K562 treated with DMSO at 1 percent for 24 hours (cell line): ENCODE measurements around the gene FTSJ3. TPM values are rescaled to one million over a fixed set of nuclear protein-coding genes. Genes with fewer than 3 reads are reported as not detected.

Experiments
- total RNA-seq: library from RNA; unstranded; fragments of 300-600 nt; gene quantifications from 2 replicates; pipeline ENCODE4 v1.2.3, GENCODE V29; 2022; ENCODE audit warnings: low read depth; ENCODE audit not compliant: insufficient read depth

FTSJ3 gene
- total RNA-seq: 26.5 and 33.7 TPM in 2 replicates

GRCh38 chr17:63827002-63827800, at the start of gene FTSJ3, which contains the start of gene PSMC5:
TSS of gene FTSJ3 (minus strand) at chr17:63827663. CDS start at chr17:63826902, 761 bp downstream.
TSS of gene PSMC5 (plus strand) at chr17:63827431. CDS start at chr17:63827491, 60 bp downstream.

GRCh38 chr17:63873577-63873976, 46.1 kb upstream of the FTSJ3 start, which contains the start of gene CSH2:
TSS of gene CSH2 (minus strand) at chr17:63873677. CDS start at chr17:63873614, 63 bp downstream.

GRCh38 chr17:63842540-63843386, 15.3 kb upstream of the FTSJ3 start, which contains the start of gene SMARCD2:
TSS of gene SMARCD2 (minus strand) at chr17:63842685. CDS start at chr17:63842674, 11 bp downstream.

GRCh38 chr17:63774141-63774968, 53.1 kb downstream of the FTSJ3 start, which contains the start of gene DDX42:
TSS of gene DDX42 (plus strand) at chr17:63774170. CDS start at chr17:63787050, 12,880 bp downstream.

GRCh38 chr17:63773272-63774140, 54.0 kb downstream of the FTSJ3 start, which contains the start of gene CCDC47:
TSS of gene CCDC47 (minus strand) at chr17:63773597. CDS start at chr17:63766175, 7,422 bp downstream.

Other genes with a start within 250 kb of the FTSJ3 start
- 50.6 and 57.9 TPM in 2 replicates for gene TACO1, start 226.8 kb downstream of the FTSJ3 start, total RNA-seq
- gene MAP3K3, start 205.2 kb downstream of the FTSJ3 start, total RNA-seq: 28.6 and 30.8 TPM in 2 replicates
- 6.0 and 9.2 TPM in 2 replicates for gene LIMD2, start 127.5 kb downstream of the FTSJ3 start, total RNA-seq
- gene STRADA, start 85.9 kb downstream of the FTSJ3 start, total RNA-seq: 45.4 and 47.0 TPM in 2 replicates
- gene CCDC47, start 54.1 kb downstream of the FTSJ3 start, total RNA-seq: 57.2 and 62.5 TPM in 2 replicates
- gene DDX42, start 53.5 kb downstream of the FTSJ3 start, total RNA-seq: 37.1 and 46.5 TPM in 2 replicates
- 172 and 182 TPM in 2 replicates for gene PSMC5, start 232 bp downstream of the FTSJ3 start, total RNA-seq
- gene SMARCD2, start 15.0 kb upstream of the FTSJ3 start, total RNA-seq: 87.9 and 96.8 TPM in 2 replicates
- gene CSH2, start 46.0 kb upstream of the FTSJ3 start, total RNA-seq: 0.38 and 1.4 TPM in 2 replicates
- gene GH2, start 54.3 kb upstream of the FTSJ3 start, total RNA-seq: not detected in 2 replicates
- gene CSH1, start 68.9 kb upstream of the FTSJ3 start, total RNA-seq: not detected in 2 replicates
- not detected in 2 replicates for gene CSHL1, start 83.6 kb upstream of the FTSJ3 start, total RNA-seq
- gene GH1, start 91.2 kb upstream of the FTSJ3 start, total RNA-seq: not detected in 2 replicates
- 0.27 TPM in 1 of 2 replicates, not detected in the other for gene CD79B, start 104.7 kb upstream of the FTSJ3 start, total RNA-seq
- gene SCN4A, start 145.3 kb upstream of the FTSJ3 start, total RNA-seq: 0.43 and 0.53 TPM in 2 replicates
- gene PRR29, start 170.7 kb upstream of the FTSJ3 start, total RNA-seq: 1.9 and 2.2 TPM in 2 replicates
- gene ICAM2, start 193.0 kb upstream of the FTSJ3 start, total RNA-seq: 59.1 and 64.1 TPM in 2 replicates